T-cell (primary cell): ENCODE measurements around the gene NONO. TPM values are rescaled to one million over a fixed set of nuclear protein-coding genes. Genes with fewer than 3 reads are reported as not detected.
"Not testable (repeated sequence)": the region's sequence is repeated elsewhere in the genome, so short reads cannot be mapped to it uniquely, and the experiment has no call there.

Experiments used
- ATAC-seq, 4 experiments: fragments of 200-7000 bp in 3 of 4; fragments of 150-1000 bp in 1 of 4; cut with Tn5 transposase; replicated peaks in 1 of 4; 1 replicate in 3 of 4; 2 replicates in 1 of 4; pipeline ENCODE4 v1.10.0; 2021; ENCODE audit warnings: moderate library complexity in 3 of 4, mild to moderate bottlenecking in 2 of 4, moderate number of reproducible peaks in 1 of 4
- CTCF ChIA-PET, 2 donors: fragments of 300-600 bp; sonication (Branson Sonifier 250); formaldehyde crosslinking; loops; one replicate each; lab custom pipeline; 2022; ENCODE audit warnings: antibody characterized with exemption in 2 of 2; lab: Charles Lee
- POLR2A ChIA-PET, 2 donors: fragments of 300-600 bp; sonication (Branson Sonifier 250); formaldehyde crosslinking; loops; one replicate each; lab custom pipeline; 2022; ENCODE audit warnings: antibody characterized with exemption in 2 of 2; lab: Charles Lee
- DNase-seq, 35 experiments: peaks; one replicate each; pipeline versions ENCODE4 v3.0.0 to v3.0.0-alpha.2; 2013 to 2023
- H3K27ac ChIP-seq: one replicate; pipeline ENCODE4 v1.5.1; 2013; ENCODE audit warnings: low read length
- H3K27me3 ChIP-seq, 2 experiments: replicated peaks in 1 of 2; 1 replicate in 1 of 2; 2 replicates in 1 of 2; pipeline versions ENCODE4 v1.6.1 to v1.7.0; 2013; ENCODE audit warnings: low read length in 1 of 2, mixed read lengths in 1 of 2; ENCODE audit not compliant: control insufficient read depth in 2 of 2, insufficient read depth in 2 of 2; ENCODE audit errors: extremely low read depth in 1 of 2
- H3K36me3 ChIP-seq, 2 donors: 1 replicate in 1 of 2; 2 replicates in 1 of 2; pipeline versions ENCODE4 v1.6.1 to v1.7.0; 2013; ENCODE audit warnings: low read length in 1 of 2; ENCODE audit not compliant: control insufficient read depth in 2 of 2, insufficient read depth in 1 of 2; ENCODE audit errors: extremely low read depth in 1 of 2
- H3K4me1 ChIP-seq, 2 experiments: 1 replicate in 1 of 2; 2 replicates in 1 of 2; pipeline versions ENCODE4 v1.6.1 to v1.7.0; 2013; ENCODE audit warnings: low read length in 2 of 2, mixed read lengths in 1 of 2; ENCODE audit not compliant: insufficient read depth in 2 of 2, control insufficient read depth in 1 of 2; ENCODE audit errors: extremely low read depth in 1 of 2
- H3K4me3 ChIP-seq, 2 donors: 1 replicate in 1 of 2; 2 replicates in 1 of 2; pipeline versions ENCODE4 v1.5.1 to v1.7.0; 2013; ENCODE audit warnings: mild to moderate bottlenecking in 2 of 2, low read length in 1 of 2, moderate library complexity in 1 of 2; ENCODE audit not compliant: control insufficient read depth in 1 of 2; ENCODE audit errors: extremely low read depth in 1 of 2
- H3K9me3 ChIP-seq: 2 replicates; pipeline ENCODE4 v1.7.0; 2013
- H3K27ac Mint-ChIP-seq, 2 donors: one replicate each; pipeline ENCODE4 v1.8.0; 2020 to 2021; ENCODE audit warnings: mild to moderate bottlenecking in 2 of 2, mixed read lengths in 2 of 2
- H3K27me3 Mint-ChIP-seq, 2 donors: one replicate each; pipeline ENCODE4 v1.8.0; 2021 to 2022; ENCODE audit warnings: mixed read lengths in 2 of 2
- H3K36me3 Mint-ChIP-seq: one replicate; pipeline ENCODE4 v1.8.0; 2021; ENCODE audit warnings: mixed read lengths
- H3K4me1 Mint-ChIP-seq, 3 donors: one replicate each; pipeline ENCODE4 v1.8.0; 2020 to 2022; ENCODE audit warnings: mixed read lengths in 3 of 3, mild to moderate bottlenecking in 1 of 3
- H3K4me3 Mint-ChIP-seq, 3 donors: one replicate each; pipeline ENCODE4 v1.8.0; 2020 to 2022; ENCODE audit warnings: mild to moderate bottlenecking in 3 of 3, mixed read lengths in 3 of 3, moderate library complexity in 3 of 3
- H3K9me3 Mint-ChIP-seq, 3 donors: one replicate each; pipeline ENCODE4 v1.8.0; 2020 to 2022; ENCODE audit warnings: mixed read lengths in 3 of 3
- WGBS: methylation state at CpG from one replicate; pipeline ENCODE4 v1.1.5; 2013; ENCODE audit warnings: missing lambda C conversion rate; ENCODE audit not compliant: insufficient coverage; 5-methylcytosine and 5-hydroxymethylcytosine counted together
- total RNA-seq, 35 experiments: library from RNA in 6 of 35; stranded (reverse) in 6 of 35; fragments of 120-200 nt in 1 of 35; gene quantifications; one replicate each; pipeline versions ENCODE4 v1.2.1 to v1.2.4 and lab custom pipeline; 2013 to 2026

NONO gene
- total RNA-seq, 5 donors from 2014 or later (not counting 1 experiment from before 2014, with no cell fraction given): 322 to 419 (median 348) TPM

GRCh38 chrX:71324452-71324851 is 41.0 kb downstream of the NONO start:
- H3K27me3 ChIP-seq, CTCF ChIA-PET, H3K27ac Mint-ChIP-seq, H3K4me1 Mint-ChIP-seq, H3K4me1 ChIP-seq, H3K9me3 ChIP-seq, H3K27ac ChIP-seq, H3K36me3 ChIP-seq, POLR2A ChIA-PET, H3K9me3 Mint-ChIP-seq, H3K4me3 Mint-ChIP-seq, ATAC-seq, H3K36me3 Mint-ChIP-seq, H3K27me3 Mint-ChIP-seq, DNase-seq, H3K4me3 ChIP-seq: not testable (repeated sequence)
- WGBS: 100% methylated on average over 3 of the region's 11 CpGs

GRCh38 chrX:71326394-71326793 is 43.0 kb downstream of the NONO start:
- no peak for DNase-seq
- ChIA-PET CTCF (no interaction called here), POLR2A (no interaction called here)
- no CpG with 5 or more reads among the region's 3 CpGs for WGBS
- no peak for ATAC-seq
- H3K4me1 Mint-ChIP-seq: no peaks in the 10 kb centered on the region
- Histone ChIP-seq H3K4me1 (no peaks in the 10 kb centered on the region), H3K4me3 (no peak overlapping the region), H3K27ac (no peak overlapping the region), H3K9me3 (no peaks in the 10 kb centered on the region), H3K36me3 (no peaks in the 10 kb centered on the region), H3K27me3 (no peaks in the 10 kb centered on the region)
- H3K4me3 Mint-ChIP-seq: no peak overlapping the region
- peaks cover 5% of the 10 kb centered on the region for H3K36me3 Mint-ChIP-seq
- peaks cover 0 to 5% (median 0%) of the 10 kb centered on the region in 3 donors for H3K9me3 Mint-ChIP-seq
- H3K27me3 Mint-ChIP-seq: peaks cover 0 to 3% of the 10 kb centered on the region in 2 donors
- no peak overlapping the region for H3K27ac Mint-ChIP-seq

- H3K27ac ChIP-seq, H3K4me3 Mint-ChIP-seq, H3K9me3 ChIP-seq, H3K36me3 Mint-ChIP-seq, H3K27me3 Mint-ChIP-seq, H3K36me3 ChIP-seq, H3K27ac Mint-ChIP-seq, H3K4me3 ChIP-seq, H3K4me1 ChIP-seq, H3K4me1 Mint-ChIP-seq, H3K9me3 Mint-ChIP-seq, H3K27me3 ChIP-seq, DNase-seq, ATAC-seq, CTCF ChIA-PET, POLR2A ChIA-PET: not testable (repeated sequence)
- WGBS: no CpG with 5 or more reads among the region's 5 CpGs
Observed at GRCh38 chrX:71349151-71349665, 65.8 kb downstream of the NONO start.

- H3K27me3 ChIP-seq, POLR2A ChIA-PET, H3K9me3 ChIP-seq, H3K4me3 ChIP-seq, H3K27me3 Mint-ChIP-seq, H3K36me3 Mint-ChIP-seq, H3K27ac Mint-ChIP-seq, H3K4me3 Mint-ChIP-seq, H3K9me3 Mint-ChIP-seq, CTCF ChIA-PET, ATAC-seq, DNase-seq, H3K4me1 Mint-ChIP-seq, H3K4me1 ChIP-seq, H3K27ac ChIP-seq, H3K36me3 ChIP-seq: not testable (repeated sequence)
- no CpG with 5 or more reads among the region's 6 CpGs for WGBS
Observed at GRCh38 chrX:71349867-71350266, 66.4 kb downstream of the NONO start.

Other genes with a start within 250 kb of the NONO start
- gene SNX12, start 215.3 kb upstream of the NONO start, total RNA-seq: 10 to 100 TPM; 29.6 to 42.5 (median 33.1) TPM
- gene FOXO4, start 187.8 kb upstream of the NONO start, total RNA-seq: 10 to 100 TPM; 30.4 to 45.9 (median 38.1) TPM
- 10 to 100 TPM; 33.8 to 86.6 (median 39.6) TPM for gene CXorf65, start 176.9 kb upstream of the NONO start, total RNA-seq
- 100 to 1,000 TPM; 285 to 380 (median 312) TPM for gene IL2RG, start 172.1 kb upstream of the NONO start, total RNA-seq
- gene MED12, start 165.0 kb upstream of the NONO start, total RNA-seq: 10 to 100 TPM; 63.8 to 78.3 (median 72.0) TPM
- 1 to 10 TPM; 2.9 to 3.7 (median 3.2) TPM for gene NLGN3, start 138.8 kb upstream of the NONO start, total RNA-seq
- gene GJB1, start 60.4 kb upstream of the NONO start, total RNA-seq: under 1 TPM in 2 of 5 donors, not detected in 3; 0.23 TPM
- gene ZMYM3, start 29.5 kb upstream of the NONO start, total RNA-seq: 10 to 100 TPM; 23.6 to 32.4 (median 28.7) TPM
- 1 to 10 TPM; 2.3 to 4.0 (median 3.0) TPM for gene ITGB1BP2, start 18.1 kb downstream of the NONO start, total RNA-seq
- gene TAF1, start 82.7 kb downstream of the NONO start, total RNA-seq: 10 to 100 TPM; 61.4 to 70.0 (median 63.3) TPM
- gene OGT, start 249.5 kb downstream of the NONO start, total RNA-seq: 100 to 1,000 TPM; 438 to 548 (median 460) TPM